K562 (cell line): ENCODE measurements around the gene CSNK1D. TPM values are rescaled to one million over a fixed set of nuclear protein-coding genes. Genes with fewer than 3 reads are reported as not detected.
A peak's percentile ranks its signal among the peaks of the same experiment; 100 is the strongest.

Experiments
- ATAC-seq: fragments of 200-7000 bp; cut with Tn5 transposase; 3 replicates; pipeline ENCODE4 v1.9.1; 2020; ENCODE audit warnings: moderate library complexity
- BruUV-seq: library from RNA; stranded (reverse); fragments of 400-500 nt; replicated peaks from 2 replicates; lab custom pipeline; 2021; lab: Mats Ljungman, UMichigan
- CTCF ChIA-PET: fragments of 300-600 bp; formaldehyde crosslinking; extraction: SDS; loops from one replicate; lab custom pipeline; 2021; ENCODE audit warnings: low intra/inter-chr PET ratio; lab: Yijun Ruan, JAX
- POLR2A ChIA-PET: fragments of 300-600, 350-650 bp; sonication (Branson Sonifier 250); formaldehyde crosslinking; extraction: SDS; loops from one replicate; lab custom pipeline; 2021; ENCODE audit warnings: antibody characterized with exemption, inconsistent platforms; lab: Yijun Ruan, JAX
- DNase-seq, 4 experiments: peaks; one replicate each; pipeline versions ENCODE4 v3.0.0 to v3.0.0-alpha.2; 2011 to 2018; ENCODE audit warnings: low spot score in 3 of 4, mixed read lengths in 3 of 4; ENCODE audit errors: extremely low read depth in 1 of 4
- FAIRE-seq: peaks from 2 replicates; lab custom pipeline; 2011; peaks lifted over from hg19 to GRCh38; lab: Jason Lieb, UNC
- H2AFZ ChIP-seq: 2 replicates; pipeline ENCODE4 v1.6.0; 2011; ENCODE audit warnings: low read depth, low read length, control low read depth, inconsistent platforms
- H3K27ac ChIP-seq: fragments of 200-600 bp; 3 replicates; pipeline ENCODE4 v1.8.0; 2011; ENCODE audit warnings: low read depth, mild to moderate bottlenecking, control low read depth, inconsistent platforms, low read length, moderate library complexity, mixed read lengths; ENCODE audit errors: extremely low read depth
- H3K27me3 ChIP-seq, 2 experiments: fragments of 300-600 bp in 1 of 2; 2 replicates in 1 of 2; 3 replicates in 1 of 2; pipeline versions ENCODE4 v1.6.0 to v1.8.0; 2011; ENCODE audit warnings: inconsistent platforms in 2 of 2, low read length in 2 of 2, mild to moderate bottlenecking in 1 of 2, mixed read lengths in 1 of 2, moderate library complexity in 1 of 2; ENCODE audit not compliant: control insufficient read depth in 2 of 2, insufficient read depth in 2 of 2
- H3K36me3 ChIP-seq: fragments of 300-600 bp; 3 replicates; pipeline ENCODE4 v1.8.0; 2011; ENCODE audit warnings: mild to moderate bottlenecking, low read length, inconsistent platforms; ENCODE audit not compliant: control insufficient read depth, insufficient read depth
- H3K4me1 ChIP-seq, 2 experiments: fragments of 200-600 bp in 1 of 2; replicated peaks in 1 of 2; 2 replicates in 1 of 2; 3 replicates in 1 of 2; pipeline versions ENCODE4 v1.5.1 to v1.8.0; 2011; ENCODE audit warnings: inconsistent platforms in 2 of 2, low read length in 2 of 2, mild to moderate bottlenecking in 1 of 2, mixed read lengths in 1 of 2, moderate library complexity in 1 of 2; ENCODE audit not compliant: control insufficient read depth in 2 of 2, insufficient read depth in 2 of 2
- H3K4me2 ChIP-seq: 2 replicates; pipeline ENCODE4 v1.6.1; 2011; ENCODE audit warnings: low read length, control low read depth, inconsistent platforms, mixed read lengths; ENCODE audit not compliant: insufficient read depth
- H3K4me3 ChIP-seq: fragments of 200-600 bp; sonication (generic), shearing (Covaris generic); 2 replicates; pipeline ENCODE4 v1.5.1; 2016; ENCODE audit warnings: control low read depth, inconsistent platforms
- H3K79me2 ChIP-seq: fragments of 200-600 bp; 3 replicates; pipeline ENCODE4 v1.8.0; 2011; ENCODE audit warnings: low read length, inconsistent platforms; ENCODE audit not compliant: control insufficient read depth, insufficient read depth
- H3K9ac ChIP-seq, 2 experiments: 2 replicates each; pipeline versions ENCODE4 v1.6.0 to v1.6.1; 2011; ENCODE audit warnings: low read depth in 2 of 2, low read length in 2 of 2, control low read depth in 1 of 2, inconsistent platforms in 1 of 2, mild to moderate bottlenecking in 1 of 2, mixed read lengths in 1 of 2; ENCODE audit not compliant: insufficient read depth in 1 of 2
- H3K9me1 ChIP-seq: one replicate; pipeline ENCODE4 v1.6.0; 2011; ENCODE audit warnings: inconsistent platforms, mild to moderate bottlenecking, low read length, moderate library complexity; ENCODE audit not compliant: control insufficient read depth, insufficient read depth
- H3K9me3 ChIP-seq: replicated peaks from 2 replicates; pipeline ENCODE4 v1.5.1; 2011; ENCODE audit warnings: low read depth, low read length, inconsistent platforms; ENCODE audit not compliant: control insufficient read depth, insufficient read depth
- H4K20me1 ChIP-seq: replicated peaks from 2 replicates; pipeline ENCODE4 v1.6.1; 2011; ENCODE audit warnings: low read length, inconsistent platforms, mixed read lengths; ENCODE audit not compliant: control insufficient read depth, insufficient read depth
- CEBPG ChIP-seq, 3 experiments: fragments of 200-800 bp in 1 of 3; sonication (Bioruptor generic) in 1 of 3; sonication (generic) in 1 of 3; formaldehyde crosslinking in 1 of 3; IDR thresholded peaks in 2 of 3; conservative IDR thresholded peaks in 1 of 3; 2 replicates each; pipeline versions ENCODE4 v1.6.1 to v1.8.0; 2016 to 2022; ENCODE audit warnings: missing compliant biosample characterization in 2 of 3, missing genetic modification characterization in 2 of 3, mild to moderate bottlenecking in 1 of 3, missing genetic modification reagents in 1 of 3
- FOXA3 ChIP-seq, 2 experiments: fragments of 450-650 bp in 1 of 2; sonication (generic) in 1 of 2; formaldehyde crosslinking; IDR thresholded peaks in 1 of 2; conservative IDR thresholded peaks in 1 of 2; 2 replicates each; pipeline versions ENCODE4 v1.4.0 to v1.8.0; 2020 to 2022; ENCODE audit warnings: mild to moderate bottlenecking in 2 of 2, missing genetic modification reagents in 1 of 2
- HIVEP1 ChIP-seq: fragments of 250-450 bp; sonication (Bioruptor Pico); IDR thresholded peaks from 2 replicates; pipeline ENCODE4 v1.4.0; 2020; ENCODE audit warnings: mild to moderate bottlenecking
- HNRNPL ChIP-seq: fragments of 200-400 bp; formaldehyde crosslinking; IDR thresholded peaks from 2 replicates; pipeline ENCODE4 v1.6.1; 2017; ENCODE audit warnings: low read depth, mild to moderate bottlenecking, low read length
- PURB ChIP-seq: sonication (generic); formaldehyde crosslinking; IDR thresholded peaks from 2 replicates; pipeline ENCODE4 v1.9.0; 2021; ENCODE audit warnings: low read depth, mild to moderate bottlenecking, missing genetic modification reagents
- SMAD4 ChIP-seq: fragments of 250-450 bp; sonication (Bioruptor Pico); conservative IDR thresholded peaks from 2 replicates; pipeline ENCODE4 v1.8.0; 2021; ENCODE audit warnings: inconsistent platforms, mild to moderate bottlenecking, moderate library complexity
- TBL1XR1 ChIP-seq, 2 experiments: IDR thresholded peaks; 2 replicates each; pipeline ENCODE4 v1.6.1; 2012; ENCODE audit warnings: improper control_type of control experiment in 2 of 2, low read length in 2 of 2, mild to moderate bottlenecking in 1 of 2
- WGBS: fragments of 100-300 bp; shearing (Covaris generic); methylation state at CpG from one replicate; pipeline ENCODE4 v1.1.6; 2016; ENCODE audit warnings: low coverage, mixed read lengths; ENCODE audit not compliant: insufficient coverage; ENCODE audit errors: missing lambda C conversion rate; 5-methylcytosine and 5-hydroxymethylcytosine counted together
- in situ Hi-C: fragments of 300-500 bp; cut with MboI; formaldehyde crosslinking; loops from 4 replicates; pipeline ENCODE4 v1.15.0; 2018; ENCODE audit warnings: inconsistent platforms, mixed read lengths
- intact Hi-C: fragments of 100-400 bp; cut with micrococcal nuclease; formaldehyde crosslinking; loops from 2 replicates; pipeline ENCODE4 v1.14.2; 2022
- polyA plus RNA-seq, 8 experiments: library from polyadenylated mRNA; depleted of rRNA in 4 of 8; stranded (reverse) in 5 of 8; unstranded in 3 of 8; fragments of >200 nt; fragmentation: Nextera tagmentation in 2 of 8; fragmentation: Illumina TruSeq in 1 of 8; extraction: Ambion mirVana in 2 of 8; extraction: Trizol in 1 of 8; gene quantifications; 2 replicates each; pipeline versions ENCODE4 v1.2.1 to v1.2.3, GENCODE V29; 2011 to 2014; ENCODE audit warnings: inconsistent platforms in 1 of 8, missing spikeins in 1 of 8
- total RNA-seq, 7 experiments: library from RNA; depleted of rRNA in 6 of 7; stranded (reverse); fragments of >200 nt in 6 of 7; fragmentation: Illumina TruSeq in 2 of 7; extraction: Trizol in 2 of 7; gene quantifications; 2 replicates each; pipeline versions ENCODE4 v1.2.1 to v1.2.3, GENCODE V29; 2011 to 2021; ENCODE audit warnings: low replicate concordance in 1 of 7
- TF ChIP-seq, protein P1 (sequence below), 3 experiments: fragments of 200-800 bp in 1 of 3; sonication (Bioruptor generic) in 1 of 3; sonication (generic) in 1 of 3; formaldehyde crosslinking in 1 of 3; IDR thresholded peaks; 2 replicates each; pipeline versions ENCODE4 v1.6.1 to v1.8.0; 2016 to 2022; ENCODE audit warnings: mild to moderate bottlenecking in 2 of 3, missing compliant biosample characterization in 2 of 3, missing genetic modification characterization in 2 of 3, missing genetic modification reagents in 1 of 3
- TF ChIP-seq, protein P2 (sequence below): sonication (generic); formaldehyde crosslinking; IDR thresholded peaks from 2 replicates; pipeline ENCODE4 v1.8.1; 2023; ENCODE audit warnings: mild to moderate bottlenecking, missing genetic modification reagents
- TF ChIP-seq, protein P3 (sequence below), 2 experiments: fragments of 450-650 bp in 1 of 2; sonication (generic) in 1 of 2; formaldehyde crosslinking in 1 of 2; IDR thresholded peaks in 1 of 2; conservative IDR thresholded peaks in 1 of 2; 2 replicates each; pipeline versions ENCODE4 v1.6.1 to v1.8.1; 2016 to 2023; ENCODE audit warnings: mild to moderate bottlenecking in 2 of 2, moderate library complexity in 2 of 2, inconsistent platforms in 1 of 2, missing genetic modification reagents in 1 of 2

CSNK1D gene
- total and polyA plus RNA-seq, 9 of the 15 experiments (the other 6 are each of a cell fraction or from before 2014, with no cell fraction given) = 6.5 to 133 (median 41.3) TPM

DNA sequence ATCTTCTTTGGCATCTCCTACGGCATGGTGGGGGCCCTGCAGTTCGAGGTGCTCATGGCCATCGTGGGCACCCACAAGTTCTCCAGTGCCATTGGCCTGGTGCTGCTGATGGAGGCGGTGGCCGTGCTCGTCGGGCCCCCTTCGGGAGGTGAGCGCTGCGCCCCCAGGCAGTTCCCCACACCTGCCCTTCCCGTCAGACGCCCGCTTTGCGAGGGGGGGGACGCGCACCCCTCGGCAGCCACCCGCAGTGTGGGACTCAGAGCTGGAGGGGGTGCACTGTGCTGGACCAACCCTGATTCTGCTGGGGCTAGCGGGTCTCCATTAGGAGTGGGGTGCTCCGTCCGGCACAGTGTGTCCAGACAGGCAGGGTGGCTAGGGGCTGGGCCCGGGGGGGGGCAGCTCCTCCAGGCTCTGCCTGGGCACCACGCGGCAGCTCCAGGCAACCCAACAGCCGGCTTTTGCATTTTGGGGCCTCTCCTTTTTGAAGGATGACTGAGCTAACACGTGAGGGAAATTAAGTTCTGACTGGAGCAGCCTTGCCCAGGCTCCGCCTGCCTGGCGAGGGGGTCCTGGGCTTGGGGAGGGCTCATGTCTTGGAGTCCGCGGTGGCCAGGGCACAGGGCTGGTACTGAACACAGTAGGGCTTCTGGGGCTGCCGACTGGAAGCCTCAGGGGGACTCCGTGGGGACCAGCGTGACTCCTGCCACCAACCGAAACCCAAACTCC, 35.6 kb downstream of the CSNK1D start (continued):
- TF ChIP-seq, protein P1, sequence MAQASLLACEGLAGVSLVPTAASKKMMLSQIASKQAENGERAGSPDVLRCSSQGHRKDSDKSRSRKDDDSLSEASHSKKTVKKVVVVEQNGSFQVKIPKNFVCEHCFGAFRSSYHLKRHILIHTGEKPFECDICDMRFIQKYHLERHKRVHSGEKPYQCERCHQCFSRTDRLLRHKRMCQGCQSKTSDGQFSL (CRISPR knock-in tag; IDR thresholded peaks at IDR 0.05) = peak; percentile 77
- TF ChIP-seq, protein P1 (tag; IDR thresholded peaks at IDR 0.05) = no peak
- 0 out of 2 replicates have a peak, but pooled peaks have one; percentile 12 for TF ChIP-seq HNRNPL

DNA sequence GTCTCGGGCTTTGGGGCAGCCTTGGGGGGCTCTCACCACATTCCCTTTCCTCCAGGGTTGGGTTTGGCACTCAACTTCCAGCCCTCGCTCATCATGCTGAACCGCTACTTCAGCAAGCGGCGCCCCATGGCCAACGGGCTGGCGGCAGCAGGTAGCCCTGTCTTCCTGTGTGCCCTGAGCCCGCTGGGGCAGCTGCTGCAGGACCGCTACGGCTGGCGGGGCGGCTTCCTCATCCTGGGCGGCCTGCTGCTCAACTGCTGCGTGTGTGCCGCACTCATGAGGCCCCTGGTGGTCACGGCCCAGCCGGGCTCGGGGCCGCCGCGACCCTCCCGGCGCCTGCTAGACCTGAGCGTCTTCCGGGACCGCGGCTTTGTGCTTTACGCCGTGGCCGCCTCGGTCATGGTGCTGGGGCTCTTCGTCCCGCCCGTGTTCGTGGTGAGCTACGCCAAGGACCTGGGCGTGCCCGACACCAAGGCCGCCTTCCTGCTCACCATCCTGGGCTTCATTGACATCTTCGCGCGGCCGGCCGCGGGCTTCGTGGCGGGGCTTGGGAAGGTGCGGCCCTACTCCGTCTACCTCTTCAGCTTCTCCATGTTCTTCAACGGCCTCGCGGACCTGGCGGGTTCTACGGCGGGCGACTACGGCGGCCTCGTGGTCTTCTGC, 36.3 kb downstream of the CSNK1D start:
- in situ Hi-C loops = no loop called here
- 0 out of 2 replicates have a peak, but pooled peaks cover 2% of the 10 kb centered on the region for H4K20me1 ChIP-seq
- H3K27ac ChIP-seq = no peak overlapping the region
- TF ChIP-seq, protein P2, sequence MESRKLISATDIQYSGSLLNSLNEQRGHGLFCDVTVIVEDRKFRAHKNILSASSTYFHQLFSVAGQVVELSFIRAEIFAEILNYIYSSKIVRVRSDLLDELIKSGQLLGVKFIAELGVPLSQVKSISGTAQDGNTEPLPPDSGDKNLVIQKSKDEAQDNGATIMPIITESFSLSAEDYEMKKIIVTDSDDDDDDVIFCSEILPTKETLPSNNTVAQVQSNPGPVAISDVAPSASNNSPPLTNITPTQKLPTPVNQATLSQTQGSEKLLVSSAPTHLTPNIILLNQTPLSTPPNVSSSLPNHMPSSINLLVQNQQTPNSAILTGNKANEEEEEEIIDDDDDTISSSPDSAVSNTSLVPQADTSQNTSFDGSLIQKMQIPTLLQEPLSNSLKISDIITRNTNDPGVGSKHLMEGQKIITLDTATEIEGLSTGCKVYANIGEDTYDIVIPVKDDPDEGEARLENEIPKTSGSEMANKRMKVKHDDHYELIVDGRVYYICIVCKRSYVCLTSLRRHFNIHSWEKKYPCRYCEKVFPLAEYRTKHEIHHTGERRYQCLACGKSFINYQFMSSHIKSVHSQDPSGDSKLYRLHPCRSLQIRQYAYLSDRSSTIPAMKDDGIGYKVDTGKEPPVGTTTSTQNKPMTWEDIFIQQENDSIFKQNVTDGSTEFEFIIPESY (CRISPR knock-in tag) = peak; percentile 100
- TF ChIP-seq HNRNPL = 0 out of 2 replicates have a peak, but pooled peaks have one; percentile 6
- no peak for TF ChIP-seq FOXA3 (CRISPR knock-in tag; conservative IDR thresholded peaks at IDR 0.05 in 1 of 2, IDR thresholded peaks at IDR 0.05 in 1 of 2)
- TF ChIP-seq HIVEP1 (CRISPR knock-in tag) = no peak
- TF ChIP-seq, protein P3, sequence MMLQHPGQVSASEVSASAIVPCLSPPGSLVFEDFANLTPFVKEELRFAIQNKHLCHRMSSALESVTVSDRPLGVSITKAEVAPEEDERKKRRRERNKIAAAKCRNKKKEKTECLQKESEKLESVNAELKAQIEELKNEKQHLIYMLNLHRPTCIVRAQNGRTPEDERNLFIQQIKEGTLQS (IDR thresholded peaks at IDR 0.05) = peak; percentile 17; the same call in 1 of the 2 replicates
- TF ChIP-seq, protein P3 (CRISPR knock-in tag; conservative IDR thresholded peaks at IDR 0.05) = no peak
- TF ChIP-seq SMAD4 (CRISPR knock-in tag) = no peak
- TF ChIP-seq CEBPG (CRISPR knock-in tag; IDR thresholded peaks at IDR 0.05) = 0 out of 2 replicates have a peak, but pooled peaks have one; percentile 17
- TF ChIP-seq CEBPG (tag; conservative IDR thresholded peaks at IDR 0.05 in 1 of 2, IDR thresholded peaks at IDR 0.05 in 1 of 2) = no peak
- no peak for TF ChIP-seq TBL1XR1 (IDR thresholded peaks at IDR 0.05; ENCODE audit: low read length in 2 of 2)
- no peak for TF ChIP-seq PURB (CRISPR knock-in tag)

More for the DNA sequence above, 36.3 kb downstream of the CSNK1D start:
- Histone ChIP-seq H3K36me3 (peaks cover 11% of the 10 kb centered on the region; the same call in 1 of the 3 replicates), H3K27me3 (no peaks in the 10 kb centered on the region), H3K4me2 (peak overlapping the region; percentile 56), H3K4me3 (no peak overlapping the region), H2AFZ (no peak overlapping the region), H3K9ac (peak overlapping the region in 1 of 2 experiments; percentile 90; a peak in 1 of 4 replicates), H3K79me2 (peaks cover 24% of the 10 kb centered on the region; the same call in 2 of the 3 replicates), H3K9me1 (no peaks in the 10 kb centered on the region), H3K9me3 (no peaks in the 10 kb centered on the region), H3K4me1 (peaks cover 61 to 97% of the 10 kb centered on the region in 2 experiments)
- 92% methylated on average over 29 of the region's 59 CpGs for WGBS
- no peak for FAIRE-seq
- ATAC-seq = no peak
- ChIA-PET CTCF (interaction anchor here (0.5 to 1.5 kb wide), 4 partner anchors 83 to 277 kb away, joined by 3 to 18 read pairs (median 3); no protein-coding TSS in a partner anchor), POLR2A (interaction anchor here (0.5 to 1.3 kb wide), 3 partner anchors 65 to 362 kb away, joined by 3 read pairs; no protein-coding TSS in a partner anchor)
- no peak for DNase-seq
- no TSS peak for BruUV-seq
- intact Hi-C loops = loop anchor here (5.0 kb wide), 1 partner anchor 100 kb away; no protein-coding TSS in a partner anchor
